ENCODE results near the gene WNT3A. TPM values are rescaled to one million over a fixed set of nuclear protein-coding genes. Genes with fewer than 3 reads are reported as not detected.
"Not testable (repeated sequence)": the region's sequence is repeated elsewhere in the genome, so short reads cannot be mapped to it uniquely, and the experiment has no call there.

Gene WNT3A
- total RNA-seq, 4 donors from 2014 or later, result not detected

- not testable (repeated sequence) for DNase-seq (ENCODE audit: low spot score); ATAC-seq (ENCODE audit: low FRiP score)
Measured at GRCh38 chr1:227975583-227976283, 31.1 kb upstream of the WNT3A start.

GRCh38 chr1:227987181-227987580 lies 19.6 kb upstream of the WNT3A start:
- DNase-seq (ENCODE audit: low spot score), result no peak
- ATAC-seq (ENCODE audit: low FRiP score), result no peak
- TF ChIP-seq CTCF (IDR thresholded peaks at IDR 0.05), result no peak

- ATAC-seq (ENCODE audit: low FRiP score), result no peak
- no peak for TF ChIP-seq CTCF (IDR thresholded peaks at IDR 0.05)
- no peak for DNase-seq (ENCODE audit: low spot score)
Measured at GRCh38 chr1:227994632-227995300, 12.0 kb upstream of the WNT3A start.

- TF ChIP-seq CTCF (IDR thresholded peaks at IDR 0.05), result no peak
- peak; percentile 35 for ATAC-seq (ENCODE audit: low FRiP score)
- no peak for DNase-seq (ENCODE audit: low spot score)
Measured at GRCh38 chr1:227996187-227996950, 10.4 kb upstream of the WNT3A start.

GRCh38 chr1:227998374-227999055 lies 8.3 kb upstream of the WNT3A start:
- no peak for ATAC-seq (ENCODE audit: low FRiP score)
- TF ChIP-seq CTCF (IDR thresholded peaks at IDR 0.05), result no peak
- no peak for DNase-seq (ENCODE audit: low spot score)

- TF ChIP-seq CTCF (IDR thresholded peaks at IDR 0.05), result no peak
- ATAC-seq (ENCODE audit: low FRiP score), result no peak
Measured at GRCh38 chr1:227999056-227999930, 7.5 kb upstream of the WNT3A start.

More at GRCh38 chr1:227999056-227999930, 7.5 kb upstream of the WNT3A start:
- no peak for DNase-seq (ENCODE audit: low spot score)
